Inferior parietal cortex (tissue), 1 donor: Measurements from ENCODE around the gene BICDL1.
A peak's percentile ranks its signal among the peaks of the same experiment; 100 is the strongest.

Experiments
- DNase-seq: peaks from one replicate; pipeline ENCODE4 v3.0.0-alpha.2; 2016; ENCODE audit errors: extremely low spot score

The BICDL1 gene

DNA sequence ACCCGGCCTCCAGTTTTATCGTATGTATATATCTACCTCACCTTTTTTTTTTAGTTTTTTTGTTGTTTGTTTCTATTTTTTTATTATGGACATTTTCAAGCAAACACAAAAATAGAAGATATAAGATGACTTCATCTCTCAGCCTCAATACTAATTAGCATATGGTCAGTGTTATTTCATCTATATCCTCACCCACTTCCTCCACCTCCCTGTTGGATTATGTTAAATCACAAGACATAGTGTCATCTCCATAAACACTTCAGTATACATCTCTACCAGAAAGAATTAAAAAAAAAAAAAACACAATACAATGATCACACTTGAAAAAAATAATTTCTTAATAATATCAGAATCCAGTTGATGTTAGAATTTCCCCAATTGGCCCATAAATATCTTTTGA is 92.6 kb downstream of the BICDL1 start:
- no peak for DNase-seq

- no peak for DNase-seq
Measured at GRCh38 chr12:120085920-120086645, 97.0 kb downstream of the BICDL1 start.

GRCh38 chr12:120086801-120087621 is 98.0 kb downstream of the BICDL1 start:
- peak; percentile 98 for DNase-seq

- DNase-seq, result no peak
Measured at GRCh38 chr12:120089105-120089504, 100.1 kb downstream of the BICDL1 start.

DNA sequence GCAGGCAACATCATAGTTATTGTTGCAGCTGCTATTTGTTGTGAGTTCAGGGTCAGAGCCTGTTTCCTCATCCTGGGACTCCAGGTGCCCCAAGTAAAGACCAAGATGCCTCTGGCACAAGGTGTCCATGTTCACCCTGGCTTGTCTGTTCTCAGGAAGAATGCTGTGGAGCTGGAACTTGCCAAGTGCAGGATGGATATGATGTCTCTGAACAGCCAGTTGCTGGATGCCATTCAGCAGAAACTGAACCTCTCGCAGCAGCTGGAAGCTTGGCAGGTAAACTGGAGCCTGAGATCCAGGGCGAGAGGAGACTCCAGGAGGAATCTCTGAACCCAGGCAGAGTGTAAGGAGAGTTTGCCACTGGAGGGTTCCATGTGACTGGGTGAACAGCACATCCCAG is 100.8 kb downstream of the BICDL1 start:
- DNase-seq, result no peak

DNA sequence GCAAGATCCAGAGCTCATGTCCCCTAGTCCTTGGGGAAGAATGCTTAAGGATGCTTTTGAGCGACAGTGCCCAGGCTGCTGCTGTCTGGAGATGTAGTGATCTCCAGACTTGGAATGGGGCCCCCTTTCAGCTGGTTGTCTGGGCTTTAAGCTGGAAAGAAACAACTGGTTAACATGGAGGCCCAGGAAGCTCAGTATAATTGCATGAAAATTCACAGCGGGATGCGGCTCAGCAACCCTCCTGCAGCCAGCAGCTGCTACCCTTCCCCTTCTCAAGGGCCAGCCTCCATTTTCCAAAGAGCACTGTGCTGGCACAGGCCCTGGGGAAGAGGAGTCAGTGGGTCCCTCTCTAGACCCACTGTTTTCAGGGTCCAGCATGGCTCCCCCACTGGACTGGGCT is 101.2 kb downstream of the BICDL1 start:
- no peak for DNase-seq

DNA sequence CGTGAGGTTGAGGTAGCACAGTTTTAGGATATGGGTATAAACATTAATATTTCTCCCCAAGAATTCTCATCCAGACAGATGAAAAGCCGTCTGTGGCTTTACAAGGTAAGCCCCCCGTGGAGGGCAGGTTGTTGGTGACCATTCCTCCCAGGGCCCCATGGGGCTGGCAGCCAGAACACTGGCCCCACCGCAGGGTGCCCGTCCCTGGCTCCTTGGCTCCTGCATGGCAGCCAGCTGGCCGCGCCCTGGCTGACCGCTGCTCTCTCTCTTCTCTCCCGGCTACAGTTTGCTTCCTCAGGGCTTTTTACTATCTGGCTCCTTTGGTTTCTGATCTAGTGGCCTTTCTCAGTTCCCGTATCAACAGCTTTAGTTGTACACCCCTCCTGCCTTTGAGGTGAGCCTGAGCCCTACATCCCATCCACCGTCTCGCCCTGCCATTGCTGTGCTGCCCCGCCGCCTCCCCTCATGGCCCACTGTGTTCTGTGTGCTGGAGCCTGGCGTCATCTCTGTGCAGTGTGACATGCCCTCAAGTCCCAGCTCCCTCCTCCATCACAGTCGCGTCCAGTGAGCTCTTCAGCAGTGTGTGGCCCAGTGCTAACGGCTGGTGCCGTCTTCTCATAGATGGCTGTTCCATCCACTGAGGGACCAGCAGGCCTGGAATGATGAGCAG is 101.7 kb downstream of the BICDL1 start:
- DNase-seq, result no peak

DNA sequence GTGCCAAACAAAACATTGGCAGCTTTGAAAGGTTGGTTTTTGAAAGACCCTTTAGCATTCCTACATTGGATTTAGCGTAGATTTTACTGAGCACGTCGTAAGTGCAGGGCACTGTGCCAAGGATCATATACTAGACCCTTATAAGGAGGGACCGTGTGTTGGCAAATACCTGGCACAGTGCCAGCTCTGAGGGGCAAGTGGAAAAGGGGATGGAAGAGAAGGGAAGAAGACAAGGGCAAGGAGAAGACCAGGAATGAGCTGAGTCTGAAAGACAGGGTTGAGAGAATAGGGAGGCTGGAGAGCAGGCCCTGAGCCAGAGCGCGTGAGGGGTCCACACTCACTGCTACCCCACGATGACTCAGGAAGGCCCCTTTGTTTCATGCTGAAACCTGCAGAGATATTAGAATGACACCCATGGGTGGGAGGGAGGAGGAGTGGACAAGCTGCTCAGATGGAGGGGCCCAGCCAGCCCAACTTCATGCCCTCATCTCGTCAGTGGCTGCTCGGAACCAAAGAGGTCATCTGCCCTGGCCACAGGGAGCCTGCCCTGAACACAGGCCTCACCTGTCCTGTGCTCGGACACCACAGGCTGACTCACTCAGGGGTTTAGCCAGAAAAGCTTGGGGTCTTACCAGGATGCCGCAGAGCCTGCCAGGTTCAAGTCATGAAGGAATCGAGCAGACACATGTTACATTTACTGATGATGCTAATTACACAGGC is 102.5 kb downstream of the BICDL1 start:
- no peak for DNase-seq

DNA sequence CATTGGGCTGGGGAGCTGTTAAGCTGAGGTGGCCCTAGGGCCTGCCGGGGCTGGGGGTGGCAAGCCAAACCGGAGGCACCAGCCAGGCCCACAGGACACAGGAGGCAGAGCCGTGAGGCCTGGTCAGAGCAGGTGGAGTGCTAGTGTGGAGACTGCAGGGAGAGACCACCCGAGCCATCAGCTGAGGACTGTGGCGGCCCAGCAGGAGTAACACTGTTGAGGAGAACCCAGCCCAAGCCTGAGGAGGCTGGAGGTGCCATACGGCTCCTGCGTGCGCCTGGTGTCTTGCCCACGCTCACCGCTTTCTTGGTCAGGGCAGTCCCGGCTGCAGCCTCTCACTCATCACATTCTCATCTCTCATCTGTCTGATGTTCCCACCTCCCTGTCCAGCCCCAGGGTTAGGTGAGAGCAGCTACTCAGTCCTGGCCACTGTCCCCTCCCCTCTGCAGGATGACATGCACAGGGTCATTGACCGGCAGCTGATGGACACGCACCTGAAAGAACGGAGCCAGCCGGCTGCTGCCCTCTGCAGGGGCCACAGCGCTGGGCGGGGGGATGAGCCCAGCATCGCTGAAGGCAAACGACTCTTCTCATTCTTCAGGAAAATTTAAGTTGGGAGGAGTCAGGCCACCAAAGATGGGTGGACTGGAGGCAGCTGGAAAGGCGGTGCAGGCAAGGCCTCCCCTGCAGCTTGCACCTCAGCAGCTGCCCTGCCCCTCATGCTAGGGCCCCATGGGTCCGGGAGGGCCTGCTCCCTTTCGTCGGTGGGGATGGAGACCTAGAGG is 103.7 kb downstream of the BICDL1 start:
- no peak for DNase-seq

- no peak for DNase-seq
Measured at GRCh38 chr12:120093336-120093591, 104.2 kb downstream of the BICDL1 start.

GRCh38 chr12:120093592-120094355 is 104.7 kb downstream of the BICDL1 start:
- DNase-seq, result no peak

GRCh38 chr12:120094485-120094884 is 105.4 kb downstream of the BICDL1 start:
- DNase-seq, result no peak

GRCh38 chr12:120095331-120095730 is 106.3 kb downstream of the BICDL1 start:
- DNase-seq, result no peak

DNA sequence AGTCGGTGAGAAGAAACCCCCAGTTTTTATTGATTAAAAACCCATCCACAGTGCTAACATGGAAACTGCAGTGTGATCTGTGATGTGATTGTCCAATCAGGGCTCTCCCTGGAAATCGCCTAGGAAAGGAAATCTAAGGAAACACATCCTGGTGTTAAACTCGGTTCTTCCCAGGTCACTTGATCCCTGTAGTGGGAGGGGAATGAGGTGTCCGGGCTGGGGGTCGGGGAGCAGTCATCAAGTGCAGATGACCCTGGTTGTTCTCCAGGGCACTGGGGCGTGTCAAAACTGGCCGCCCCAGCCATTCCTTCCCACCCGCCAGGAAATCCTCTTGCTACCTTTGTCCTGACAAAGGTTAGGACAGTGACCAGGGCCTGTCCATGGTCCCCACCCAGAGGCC is 106.7 kb downstream of the BICDL1 start:
- DNase-seq, result no peak

DNA sequence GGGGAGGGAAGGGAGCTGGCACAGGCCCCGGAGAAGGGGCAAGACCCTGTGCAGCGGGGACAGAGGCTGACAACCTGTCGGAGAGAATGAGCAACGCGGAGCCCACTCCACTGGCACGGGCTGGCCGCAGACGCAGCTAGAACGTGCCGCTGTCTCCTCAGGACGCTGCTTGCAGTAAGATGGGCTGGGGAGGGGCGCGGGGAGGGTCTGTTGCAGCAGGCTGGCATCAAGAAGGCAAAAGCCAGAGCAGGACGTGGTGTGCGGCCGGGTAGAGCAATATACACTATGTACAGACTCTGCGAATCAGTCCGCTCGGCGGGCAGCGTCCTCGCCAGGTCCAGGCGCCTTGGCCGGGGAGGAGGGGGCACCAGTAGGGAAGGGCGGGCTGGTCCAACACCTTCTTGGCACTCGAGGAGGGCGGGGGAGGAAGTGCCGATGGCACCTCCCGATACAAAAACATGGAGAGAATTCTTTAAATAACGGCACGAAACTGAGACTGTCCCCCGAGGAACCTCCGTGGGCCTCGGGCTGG is 107.7 kb downstream of the BICDL1 start:
- no peak for DNase-seq

DNA sequence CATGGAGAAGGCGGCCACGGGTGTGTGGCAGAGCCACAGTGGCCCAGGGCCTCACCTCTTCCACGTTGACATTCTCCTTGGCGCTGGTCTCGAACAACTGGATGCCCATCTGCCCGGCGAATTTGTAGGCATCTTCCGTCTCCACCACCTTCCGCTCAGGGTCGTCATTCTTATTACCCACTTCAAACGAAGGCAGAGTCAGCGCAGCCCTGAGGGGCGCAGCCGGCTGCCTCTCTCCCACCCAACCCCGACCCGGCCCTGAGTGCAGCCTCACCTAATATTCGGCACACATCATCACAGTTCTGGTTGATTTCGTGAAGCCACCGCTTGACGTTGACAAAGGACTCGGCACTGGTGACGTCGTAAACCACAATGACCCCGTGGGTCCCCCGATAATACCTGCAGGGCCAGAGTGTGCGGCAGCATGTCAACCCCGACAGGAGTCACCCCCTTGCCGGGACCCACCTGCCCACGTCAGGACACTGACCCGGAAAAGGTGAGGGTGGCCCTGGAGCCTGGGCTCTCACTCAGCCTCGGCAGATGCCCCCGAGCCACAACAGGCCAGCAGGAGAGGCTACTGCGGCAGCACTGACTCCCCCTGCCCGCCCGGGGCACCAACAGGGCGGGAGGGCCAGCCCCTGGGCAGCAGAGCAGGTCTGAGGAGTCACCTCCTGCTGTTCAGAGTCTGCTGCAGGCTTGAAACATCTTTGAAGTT is 109.9 kb downstream of the BICDL1 start:
- no peak for DNase-seq

DNA sequence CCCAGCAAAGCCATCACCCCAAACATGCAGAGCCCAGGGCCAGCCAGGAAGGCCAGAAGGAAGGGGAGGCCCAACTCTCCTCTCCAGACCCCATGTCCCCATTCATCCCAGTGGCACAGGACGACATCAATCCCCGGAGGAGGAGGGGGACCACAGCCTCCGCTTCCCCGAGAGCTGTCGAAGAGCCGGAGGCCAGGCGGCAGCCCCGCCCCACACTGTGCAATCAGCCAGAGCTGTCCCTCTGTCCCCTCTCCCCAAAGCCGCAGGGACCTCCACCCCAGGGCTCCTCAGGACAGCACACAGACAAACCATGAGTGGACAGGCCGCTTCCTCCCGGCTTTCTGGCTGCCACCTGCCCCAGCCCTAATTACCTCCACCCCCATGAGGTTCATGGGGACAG is 110.7 kb downstream of the BICDL1 start:
- no peak for DNase-seq

DNA sequence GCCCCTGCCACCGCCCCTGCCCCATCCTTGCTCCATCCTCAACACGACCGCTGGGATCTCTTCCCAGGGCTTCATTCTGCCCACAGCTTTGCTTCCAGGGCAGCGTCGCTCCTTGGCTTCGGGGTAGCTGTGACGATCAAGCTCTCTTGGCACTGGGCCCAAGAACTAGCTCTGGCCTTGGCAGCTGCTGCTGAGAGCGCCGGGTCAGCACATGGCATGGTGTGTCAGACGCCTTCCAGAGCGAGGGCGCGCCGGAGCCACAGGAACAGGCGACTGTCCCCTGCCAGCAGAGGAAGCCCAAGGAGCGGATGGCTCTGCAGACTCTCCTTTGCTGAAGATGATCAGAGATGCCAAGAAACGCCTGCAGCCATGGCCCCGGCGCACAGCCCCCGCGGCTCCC is 111.6 kb downstream of the BICDL1 start:
- DNase-seq, result peak; percentile 48

DNA sequence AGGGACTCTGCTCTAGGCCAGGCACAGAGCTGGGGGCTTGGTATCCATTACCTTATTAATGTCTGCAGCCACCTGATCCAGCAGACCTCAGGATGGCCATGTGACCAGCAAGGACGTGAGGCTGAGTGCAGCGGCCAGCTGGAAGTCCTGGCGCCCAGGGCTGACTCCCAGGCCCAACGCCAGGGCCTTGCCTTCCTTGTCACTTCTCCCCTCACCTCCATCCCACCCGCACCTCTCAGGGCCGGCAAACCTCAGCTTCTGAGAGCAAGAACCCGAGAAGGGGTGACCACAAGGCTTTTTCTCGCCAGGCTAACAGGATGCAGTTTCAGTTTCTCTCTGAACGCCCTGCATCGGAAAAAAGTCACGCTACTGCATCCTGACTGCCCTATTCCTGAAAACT is 112.1 kb downstream of the BICDL1 start:
- no peak for DNase-seq

- DNase-seq, result no peak
Measured at GRCh38 chr12:120101617-120102016, 112.6 kb downstream of the BICDL1 start.
